ENCODE data around the gene CDX1.

CDX1 gene

GRCh38 chr5:150166650-150167511 lies at the start of gene CDX1:
CDX1 (plus strand) TSS chr5:150166778; CDS start chr5:150166877, 99 bp downstream.
- no peak for DNase-seq

DNA sequence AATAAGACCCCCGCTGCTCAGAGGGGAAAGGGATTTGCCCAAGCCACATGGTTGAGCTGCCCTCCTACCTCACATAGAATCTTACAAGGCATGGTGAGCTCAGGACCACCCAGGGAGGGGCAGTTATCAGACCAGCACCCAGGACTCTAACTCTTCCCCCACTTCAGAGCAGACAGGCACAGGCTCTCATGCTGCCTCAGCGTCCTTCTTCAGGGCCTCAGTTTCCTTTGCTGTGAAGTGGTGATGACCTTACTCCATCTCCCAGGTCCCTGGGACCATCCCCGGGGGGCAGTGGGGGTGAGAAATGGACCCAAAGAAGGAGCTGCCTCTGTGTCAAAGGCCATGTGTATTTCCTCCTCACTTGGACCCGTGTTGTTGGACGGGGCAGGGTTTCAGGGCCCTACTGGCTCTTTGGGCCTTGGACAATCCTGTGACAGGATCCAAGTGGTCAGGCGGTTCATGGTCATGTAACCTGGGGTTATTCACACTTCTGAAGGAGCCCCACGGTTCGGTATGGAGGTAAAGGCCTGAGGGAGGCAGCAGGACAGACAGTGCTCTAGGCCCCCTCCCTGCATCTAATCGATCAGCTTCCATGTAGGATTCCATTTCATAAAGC lies 48.5 kb upstream of the CDX1 start:
- peak; percentile 36 for DNase-seq

- DNase-seq, result peak; percentile 38
Observed at GRCh38 chr5:150118561-150119229, 47.9 kb upstream of the CDX1 start.

DNA sequence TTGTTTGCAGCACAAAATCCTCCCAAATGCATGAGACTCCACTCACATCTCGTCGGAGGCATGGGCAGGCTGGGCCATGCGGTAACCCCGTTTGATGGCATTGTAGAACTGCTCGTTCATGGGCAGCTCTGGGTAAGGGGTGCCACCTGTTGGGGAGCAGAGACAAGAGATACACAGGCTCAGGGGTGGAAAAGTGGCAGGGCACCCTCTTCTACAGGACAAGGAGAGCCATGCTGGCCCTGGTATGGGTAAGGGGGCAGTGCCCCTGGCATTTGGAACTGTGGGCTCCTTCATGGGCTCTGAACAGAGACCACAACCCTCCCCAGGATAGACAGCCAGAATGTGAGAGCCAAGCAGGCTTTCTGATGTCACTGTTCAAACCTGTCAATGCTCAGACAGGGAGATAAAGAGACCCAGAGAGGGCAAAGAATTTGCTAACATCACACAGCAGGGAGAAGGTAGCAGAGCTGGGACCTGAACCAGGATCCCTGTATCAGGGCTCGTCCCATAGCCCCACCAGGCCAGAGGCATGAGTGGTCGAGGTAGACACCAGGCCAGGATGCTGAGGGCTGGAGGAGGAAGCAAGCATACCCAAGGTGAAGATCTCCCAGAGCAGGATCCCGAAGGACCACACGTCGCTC lies 47.0 kb upstream of the CDX1 start:
- peak; percentile 35 for DNase-seq

GRCh38 chr5:150120062-150120441 lies 46.5 kb upstream of the CDX1 start:
- peak; percentile 36 for DNase-seq

DNA sequence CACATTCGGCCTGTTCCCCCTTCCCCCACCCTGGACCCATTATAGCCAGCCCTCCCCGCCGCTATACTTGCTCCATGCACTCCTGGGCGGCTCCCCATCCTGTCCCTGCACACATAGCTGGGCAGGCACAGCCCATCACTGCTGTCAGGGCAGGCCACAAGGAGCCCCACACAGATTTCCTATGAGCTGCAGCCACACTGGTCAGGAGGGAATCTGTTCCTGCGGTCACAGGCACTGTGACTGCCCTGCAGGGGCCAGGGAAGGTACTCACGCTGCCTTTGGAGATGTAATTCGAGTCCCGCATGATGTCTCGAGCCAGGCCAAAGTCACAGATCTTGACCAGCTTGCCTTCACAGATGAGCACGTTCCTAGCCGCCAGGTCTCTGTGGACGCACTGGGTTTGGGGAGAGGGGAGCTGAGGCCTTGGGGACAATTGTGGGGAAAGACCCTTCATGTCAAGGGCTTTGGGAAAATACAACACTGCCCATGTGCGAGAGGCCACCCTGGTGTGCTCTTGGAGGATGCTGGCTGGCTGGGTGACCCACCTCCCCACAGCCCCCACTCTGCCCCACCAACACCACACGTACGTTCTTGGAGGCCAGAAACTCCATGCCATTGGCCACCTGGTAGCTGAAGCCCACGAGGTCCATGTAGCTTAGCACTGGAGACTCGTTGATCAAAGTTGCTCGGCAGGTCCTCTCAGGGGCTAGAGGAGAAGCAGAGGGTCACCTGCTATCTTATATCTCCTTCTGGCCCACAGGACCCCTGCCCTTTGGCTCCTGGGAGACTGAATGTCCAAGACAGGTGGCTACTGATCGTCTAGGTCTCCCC lies 45.7 kb upstream of the CDX1 start:
- DNase-seq, result peak; percentile 26

GRCh38 chr5:150121448-150122157 lies 45.0 kb upstream of the CDX1 start:
- DNase-seq, result no peak

DNA sequence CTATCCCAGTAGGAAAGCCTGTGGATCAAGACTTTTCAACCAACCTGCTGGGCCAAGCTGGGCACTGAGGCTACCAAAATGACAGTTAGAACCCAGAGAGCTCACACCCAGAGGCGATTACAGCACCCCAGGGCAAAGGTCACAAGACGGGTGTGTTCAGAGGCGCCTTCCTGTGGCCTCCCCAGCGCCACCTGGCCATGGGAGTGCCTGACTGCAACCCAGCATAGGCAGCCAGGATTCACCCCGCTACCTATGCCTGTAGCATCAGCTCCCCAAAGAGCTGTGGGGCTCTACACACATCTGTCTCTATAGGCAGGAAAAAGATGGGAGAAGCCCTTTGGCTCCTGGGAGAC lies 44.4 kb upstream of the CDX1 start:
- DNase-seq, result no peak

DNA sequence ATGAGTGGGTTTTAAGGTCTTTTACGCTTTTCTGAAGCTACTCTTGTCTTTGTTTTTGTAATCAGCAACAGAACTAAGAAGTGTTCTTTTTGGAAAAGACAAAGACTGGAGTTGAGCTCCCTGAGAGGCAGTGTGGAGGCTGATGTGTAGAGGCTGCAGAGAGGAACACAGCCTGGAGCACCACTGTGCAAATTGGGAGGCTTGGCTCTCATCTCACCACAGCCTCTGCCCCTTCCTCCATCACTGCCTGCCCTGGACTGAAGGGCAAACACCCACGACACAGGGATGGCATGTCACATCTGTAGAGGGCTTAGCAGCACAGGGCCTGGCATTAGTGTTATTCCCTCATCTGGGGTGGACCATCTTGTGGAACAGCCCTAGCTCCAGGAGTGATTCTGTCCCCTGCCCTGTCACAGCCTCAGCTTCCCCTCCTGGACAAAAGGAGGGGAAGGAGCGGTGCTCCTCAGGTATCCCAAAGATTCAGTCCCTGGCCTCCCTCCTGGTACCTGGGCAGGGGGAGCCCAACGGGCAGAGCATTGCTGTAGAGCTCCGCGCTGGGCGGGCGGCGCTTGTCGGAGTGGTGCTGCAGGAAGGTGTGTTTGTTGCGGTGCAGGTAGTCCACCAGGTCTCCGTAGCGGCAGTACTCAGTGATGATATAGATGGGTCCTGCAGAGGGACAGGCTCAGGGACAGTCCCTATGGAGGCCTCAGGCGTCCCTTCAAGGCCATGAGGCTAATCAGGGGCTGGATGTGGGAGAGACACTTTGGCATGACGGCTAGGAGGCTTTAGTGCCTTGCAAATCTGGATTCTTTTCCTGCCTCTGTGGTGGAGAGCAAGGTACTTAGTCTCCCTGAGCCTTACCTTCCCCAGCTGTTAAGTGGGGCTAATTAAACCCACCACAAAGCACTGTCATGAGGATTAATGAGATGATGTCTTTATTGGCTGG lies 43.8 kb upstream of the CDX1 start:
- no peak for DNase-seq

DNA sequence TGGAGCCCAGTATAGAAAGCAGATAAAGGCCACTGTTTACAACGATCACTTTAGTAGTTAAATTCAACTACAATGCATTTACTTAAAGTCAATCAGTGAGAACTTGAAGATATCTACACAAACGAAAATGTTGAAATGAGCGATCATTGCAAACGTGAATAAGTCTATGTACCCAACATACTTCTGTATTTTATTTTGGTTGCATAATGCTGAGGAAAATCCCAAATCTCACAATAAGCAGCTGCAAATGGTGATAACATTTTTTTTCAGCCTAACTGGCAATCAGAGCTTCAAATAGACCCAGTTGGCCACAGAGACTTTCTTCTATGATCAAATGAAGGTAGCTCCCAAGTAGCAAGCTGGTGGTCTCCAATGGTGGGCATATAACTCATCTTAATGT lies 43.0 kb upstream of the CDX1 start:
- no peak for DNase-seq

GRCh38 chr5:150124111-150124557 lies 42.4 kb upstream of the CDX1 start:
- no peak for DNase-seq

DNA sequence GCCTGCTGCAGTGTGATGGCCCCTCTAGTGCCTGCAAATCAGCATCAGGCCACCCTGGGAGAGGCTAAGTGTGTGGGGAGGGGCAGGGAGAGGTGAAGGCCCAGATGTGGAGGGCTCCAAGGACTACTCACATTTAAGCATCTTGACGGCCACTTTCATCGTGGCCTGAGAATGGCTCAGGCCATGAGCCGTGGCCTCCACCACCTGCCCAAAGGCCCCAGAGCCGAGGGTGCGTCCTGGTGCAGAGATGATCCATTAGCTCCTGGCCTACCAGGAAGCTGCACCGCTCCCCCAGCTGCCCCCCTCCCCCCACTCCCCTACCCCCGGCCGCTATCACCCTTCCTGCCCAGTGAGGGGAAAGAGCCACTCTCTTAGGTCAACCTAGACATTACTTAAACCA lies 42.0 kb upstream of the CDX1 start:
- no peak for DNase-seq

- no peak for DNase-seq
Observed at GRCh38 chr5:150125334-150125733, 41.2 kb upstream of the CDX1 start.

- DNase-seq, result no peak
Observed at GRCh38 chr5:150126199-150126920, 40.2 kb upstream of the CDX1 start.

GRCh38 chr5:150126921-150127265 lies 39.7 kb upstream of the CDX1 start:
- DNase-seq, result no peak

DNA sequence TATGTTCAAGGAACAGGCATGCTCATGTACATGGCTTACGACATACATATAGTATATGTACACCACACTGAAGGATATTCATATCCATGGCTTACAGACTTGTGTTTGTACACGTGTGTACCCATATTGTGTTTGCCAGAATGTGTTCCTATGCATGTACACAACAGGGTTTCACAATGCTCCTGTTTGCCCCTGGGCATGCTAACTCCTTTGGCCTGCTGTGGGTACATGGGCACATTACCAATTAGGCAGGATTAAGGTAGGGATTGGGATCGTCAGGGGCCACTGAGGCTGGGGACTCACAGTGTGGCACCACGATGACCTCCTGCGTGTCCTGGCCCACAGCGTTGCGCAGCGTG lies 37.1 kb upstream of the CDX1 start:
- no peak for DNase-seq

DNA sequence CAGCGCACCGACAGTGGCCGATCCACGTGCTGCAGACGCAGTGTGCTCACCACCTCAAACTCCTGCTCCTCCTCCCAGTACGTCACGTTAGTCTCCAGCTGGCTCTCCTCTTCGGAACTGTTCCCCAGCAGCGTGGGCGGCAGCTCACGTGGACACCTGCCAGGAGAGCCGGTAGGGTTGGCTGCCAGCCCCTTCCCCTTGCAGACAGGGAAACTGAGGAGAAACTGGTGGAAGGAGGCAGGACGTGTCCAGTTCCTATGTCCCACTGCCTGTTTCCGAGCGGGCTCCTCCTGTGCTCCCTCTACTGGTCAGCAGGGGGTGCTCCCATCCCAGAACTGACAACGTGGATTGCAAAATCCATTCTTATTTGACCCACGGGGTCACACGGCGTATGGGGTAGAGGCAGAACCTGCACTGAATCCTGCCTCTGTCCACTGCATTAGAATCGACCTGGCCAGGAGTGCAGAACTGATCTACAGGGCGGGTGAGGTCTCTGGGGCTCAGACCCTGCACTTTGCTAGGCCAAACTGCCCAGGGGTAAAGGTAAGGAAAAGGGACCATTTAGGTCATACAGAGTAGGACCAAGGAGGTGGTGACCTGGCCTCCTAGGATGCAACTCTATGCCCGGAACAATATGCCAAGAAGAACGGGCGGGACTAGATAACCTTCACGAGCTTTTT lies 36.6 kb upstream of the CDX1 start:
- peak; percentile 83 for DNase-seq

DNA sequence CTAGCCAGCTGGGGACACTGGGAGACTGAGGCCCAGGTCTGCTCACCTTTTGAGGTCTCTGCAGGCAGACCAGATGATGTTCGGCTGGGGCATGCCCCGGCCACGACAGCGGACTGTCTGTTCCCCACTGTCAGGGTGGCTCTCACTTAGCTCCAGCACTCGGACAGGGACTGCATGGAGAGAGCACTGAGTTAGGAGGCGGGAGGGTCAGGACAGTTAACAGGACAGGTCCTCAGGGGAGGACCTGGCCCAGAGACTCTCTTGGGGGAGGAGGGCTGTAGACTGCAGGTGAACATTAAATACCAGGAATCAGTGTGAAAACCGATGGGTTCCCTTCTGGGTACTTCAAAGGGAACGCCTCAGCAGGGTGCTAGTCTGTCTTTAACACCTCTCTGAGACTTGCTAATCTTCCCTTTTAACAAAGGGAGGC lies 36.1 kb upstream of the CDX1 start:
- DNase-seq, result no peak

- DNase-seq, result no peak
Observed at GRCh38 chr5:150131461-150131860, 35.1 kb upstream of the CDX1 start.
